ENCODE results near the gene PCBP3. TPM values are rescaled to one million over a fixed set of nuclear protein-coding genes. Genes with fewer than 3 reads are reported as not detected.
"Not testable (repeated sequence)": the region's sequence is repeated elsewhere in the genome, so short reads cannot be mapped to it uniquely, and the experiment has no call there.

Gene PCBP3
- total RNA-seq, 2 donors from 2014 or later: 2.1 to 5.3 TPM

GRCh38 chr21:45894450-45894825 is 250.9 kb downstream of the PCBP3 start:
- no peak overlapping the region for H3K9ac ChIP-seq (ENCODE audit: low read depth in 2 of 2, low read length in 2 of 2)
- H3K4me3 ChIP-seq: no peak overlapping the region
- no peak for TF ChIP-seq CTCF (IDR thresholded peaks at IDR 0.05)
- H3K36me3 ChIP-seq: no peaks in the 10 kb centered on the region
- no peak overlapping the region for H3K27ac ChIP-seq
- H3K4me1 ChIP-seq: no peaks in the 10 kb centered on the region
- no peaks in the 10 kb centered on the region for H3K27me3 ChIP-seq
- no peak for DNase-seq
- no peaks in the 10 kb centered on the region for H3K9me3 ChIP-seq
- intact Hi-C loops (cut with DNase I): no loop called here

DNA sequence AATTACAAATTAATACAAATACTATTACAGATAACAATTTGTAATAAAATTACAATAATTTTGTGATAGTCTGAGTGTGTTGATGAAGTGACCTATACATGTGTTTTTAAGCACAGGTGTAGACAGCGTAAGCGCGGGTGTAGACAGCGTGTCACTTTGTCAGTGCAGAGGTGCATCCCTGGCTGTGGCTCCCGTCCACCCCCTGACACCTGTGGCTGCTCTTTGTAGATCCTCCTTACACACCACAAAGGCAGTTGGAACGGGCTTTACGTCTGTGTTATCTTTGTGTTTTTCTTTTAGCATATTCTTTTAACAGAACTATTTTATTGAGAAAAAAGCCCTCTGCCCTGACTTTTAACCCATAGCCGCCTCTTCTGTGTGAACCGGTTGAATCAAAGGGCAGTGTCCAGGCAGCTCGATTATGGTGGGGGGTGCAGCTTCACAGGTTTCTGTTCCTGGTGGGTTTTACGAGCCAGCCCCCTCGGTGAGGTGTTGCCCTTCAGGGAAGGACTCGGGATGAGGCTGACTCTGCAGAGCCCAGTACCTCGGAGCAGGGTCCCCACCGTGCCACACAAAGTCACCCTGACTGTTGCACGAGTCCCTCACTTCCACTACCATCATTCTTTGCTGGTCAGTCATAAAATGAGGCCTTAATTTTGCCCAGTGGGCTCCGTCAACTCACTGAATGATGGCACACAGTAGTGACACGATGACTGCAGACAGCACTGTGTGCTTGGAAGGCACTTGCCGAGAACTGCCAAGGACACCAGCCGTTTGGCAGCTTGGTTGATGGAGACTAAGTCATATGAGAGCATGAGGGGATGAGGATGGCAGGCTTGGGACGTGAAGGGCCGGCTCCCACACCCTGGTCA is 251.6 kb downstream of the PCBP3 start:
- TF ChIP-seq CTCF (IDR thresholded peaks at IDR 0.05): no peak
- Histone ChIP-seq H3K4me3 (no peak overlapping the region), H3K9me3 (no peaks in the 10 kb centered on the region), H3K27me3 (no peaks in the 10 kb centered on the region), H3K9ac (ENCODE audit: low read depth in 2 of 2, low read length in 2 of 2) (no peak overlapping the region), H3K4me1 (no peaks in the 10 kb centered on the region), H3K27ac (no peak overlapping the region), H3K36me3 (no peaks in the 10 kb centered on the region)
- intact Hi-C loops (cut with DNase I): no loop called here
- no peak for DNase-seq

GRCh38 chr21:45895778-45896370 is 252.3 kb downstream of the PCBP3 start:
- no peak overlapping the region for H3K4me3 ChIP-seq
- no peaks in the 10 kb centered on the region for H3K9me3 ChIP-seq
- H3K27ac ChIP-seq: no peak overlapping the region
- H3K9ac ChIP-seq (ENCODE audit: low read depth in 2 of 2, low read length in 2 of 2): no peak overlapping the region
- no peaks in the 10 kb centered on the region for H3K4me1 ChIP-seq
- TF ChIP-seq CTCF (IDR thresholded peaks at IDR 0.05): no peak
- no peak for DNase-seq
- intact Hi-C loops (cut with DNase I): no loop called here
- no peaks in the 10 kb centered on the region for H3K36me3 ChIP-seq
- H3K27me3 ChIP-seq: no peaks in the 10 kb centered on the region

GRCh38 chr21:45896431-45896830 is 252.9 kb downstream of the PCBP3 start:
- H3K4me3 ChIP-seq; DNase-seq; intact Hi-C loops (cut with DNase I); H3K27ac ChIP-seq; H3K36me3 ChIP-seq; H3K9ac ChIP-seq (ENCODE audit: low read depth in 2 of 2, low read length in 2 of 2); H3K27me3 ChIP-seq; H3K4me1 ChIP-seq; H3K9me3 ChIP-seq: not testable (repeated sequence)

- intact Hi-C loops (cut with DNase I): no loop called here
- Histone ChIP-seq H3K9me3 (no peaks in the 10 kb centered on the region), H3K27ac (no peak overlapping the region), H3K9ac (ENCODE audit: low read depth in 2 of 2, low read length in 2 of 2) (no peak overlapping the region), H3K27me3 (no peaks in the 10 kb centered on the region), H3K4me1 (no peaks in the 10 kb centered on the region), H3K4me3 (no peak overlapping the region), H3K36me3 (no peaks in the 10 kb centered on the region)
- no peak for DNase-seq
- TF ChIP-seq CTCF (IDR thresholded peaks at IDR 0.05): no peak
These were observed 253.9 kb downstream of the PCBP3 start for GRCh38 chr21:45897191-45898027.
